Activated naive CD8-positive, alpha-beta T cell treated with anti-CD3 and anti-CD28 coated beads, Interleukin-2, amount 10 ng/mL, durations not matched to agents 7 days and 5 days (primary cell): Measurements from ENCODE around the gene ZNF317. TPM values are rescaled to one million over a fixed set of nuclear protein-coding genes. Genes with fewer than 3 reads are reported as not detected.
A peak's percentile ranks its signal among the peaks of the same experiment; 100 is the strongest.

Experiments used
- ATAC-seq: fragments of 150-1000 bp; cut with Tn5 transposase; one replicate; pipeline ENCODE4 v1.10.0; 2021; ENCODE audit warnings: low read depth, moderate library complexity
- POLR2A ChIA-PET: fragments of 350-600 bp; sonication (Branson Sonifier 250); formaldehyde crosslinking; loops from one replicate; lab custom pipeline; 2021; ENCODE audit warnings: antibody characterized with exemption; lab: Charles Lee
- DNase-seq: peaks from one replicate; pipeline ENCODE4 v3.0.0; 2021
- H3K27ac Mint-ChIP-seq: one replicate; pipeline ENCODE4 v1.8.0; 2022; ENCODE audit warnings: mild to moderate bottlenecking, mixed read lengths
- H3K27me3 Mint-ChIP-seq: one replicate; pipeline ENCODE4 v1.8.0; 2022; ENCODE audit warnings: mild to moderate bottlenecking, moderate library complexity, mixed read lengths
- H3K36me3 Mint-ChIP-seq: one replicate; pipeline ENCODE4 v1.8.0; 2021; ENCODE audit warnings: mild to moderate bottlenecking, mixed read lengths
- H3K4me1 Mint-ChIP-seq: one replicate; pipeline ENCODE4 v1.8.0; 2021; ENCODE audit warnings: mixed read lengths
- H3K4me3 Mint-ChIP-seq: one replicate; pipeline ENCODE4 v1.8.0; 2022; ENCODE audit warnings: mild to moderate bottlenecking, moderate library complexity, mixed read lengths
- H3K9me3 Mint-ChIP-seq: one replicate; pipeline ENCODE4 v1.8.0; 2021; ENCODE audit warnings: mixed read lengths
- total RNA-seq, 2 experiments: library from RNA; stranded (reverse); gene quantifications; one replicate each; pipeline ENCODE4 v1.2.3, GENCODE V29; 2021

Gene ZNF317
- total RNA-seq, result 10 to 100 TPM; 49.7 to 50.0 TPM

DNA sequence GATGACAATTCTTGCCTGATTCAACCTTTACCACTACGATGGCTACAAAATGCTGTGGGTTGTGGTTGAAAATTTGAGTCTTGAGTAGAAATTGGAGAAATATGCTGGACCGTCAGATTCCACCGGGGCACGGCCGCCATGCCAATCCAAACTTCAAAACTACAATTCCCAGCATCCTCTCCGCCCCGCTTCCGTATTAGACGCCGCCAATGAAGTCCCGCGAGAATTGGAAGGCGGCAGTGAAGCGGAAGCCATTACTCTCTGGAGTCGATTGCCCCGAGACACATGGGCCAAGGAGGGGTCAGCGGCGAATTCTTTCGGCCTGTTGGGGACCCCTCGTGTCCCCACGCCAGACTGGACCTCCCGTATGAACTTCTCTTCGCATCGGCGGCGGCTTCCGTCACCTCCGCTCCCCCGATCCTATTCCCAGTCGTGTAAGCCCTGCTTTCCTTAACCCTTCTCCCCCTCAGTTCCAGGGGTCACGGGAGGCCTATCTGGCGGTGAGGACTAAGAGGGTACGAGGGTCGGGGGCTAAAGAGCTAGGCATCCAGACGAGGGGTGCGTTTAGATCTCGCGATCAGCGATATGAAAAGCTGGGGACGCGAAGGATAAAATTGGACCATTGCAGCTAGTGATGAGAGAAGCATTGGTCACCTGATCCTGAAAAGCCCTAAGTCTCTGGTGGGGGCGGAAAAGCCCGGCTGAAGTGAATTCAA is at the start of gene ZNF317:
TSS of gene ZNF317 (plus strand) at position 239 of the 716 bp plus-strand sequence. CDS start 15,620 bp downstream, outside the sequence.
- Mint-ChIP-seq H3K36me3 (peaks cover 31% of the 10 kb centered on the region), H3K4me1 (peaks cover 28% of the 10 kb centered on the region), H3K9me3 (peaks cover 9% of the 10 kb centered on the region), H3K4me3 (peak within 1 kb of the TSS; percentile 90), H3K27me3 (no peaks in the 10 kb centered on the region), H3K27ac (peak within 1 kb of the TSS; percentile 96)
- POLR2A ChIA-PET, result interaction anchor here (0.5 to 1.1 kb wide), 2 partner anchors 295 to 443 kb away, joined by 3 to 4 read pairs; partner anchors contain the start of gene ZNF266
- peak; percentile 81 for ATAC-seq
- DNase-seq, result peak; percentile 82

DNA sequence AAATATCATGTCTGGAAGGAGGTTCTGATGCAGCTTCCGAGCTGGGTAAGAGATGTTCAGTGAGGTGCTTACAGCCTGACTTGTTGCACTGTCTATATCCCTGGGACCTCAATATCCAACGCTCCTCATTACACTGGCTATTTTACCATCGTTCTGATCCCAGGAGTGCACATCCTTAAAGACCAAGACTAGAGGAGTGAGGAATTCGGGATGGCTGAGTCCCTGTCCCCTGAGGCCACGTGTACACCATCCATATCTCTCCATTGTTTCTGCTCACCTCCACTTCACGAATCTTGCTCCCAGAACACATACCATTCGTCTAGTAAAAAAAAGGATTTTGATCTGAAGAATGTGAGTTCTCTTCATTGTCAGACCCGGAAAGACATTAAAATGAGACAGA is 32.8 kb upstream of the ZNF317 start, which contains the start of gene OR7G2:
TSS of gene OR7G2 (minus strand) at position 101 of the 400 bp plus-strand sequence. CDS start 4,232 bp downstream, outside the sequence.
- ATAC-seq (no peak), DNase-seq (no peak)
- no peaks in the 10 kb centered on the region for H3K9me3 Mint-ChIP-seq
- no peaks in the 10 kb centered on the region for H3K4me1 Mint-ChIP-seq
- peaks cover 2% of the 10 kb centered on the region for H3K27me3 Mint-ChIP-seq
- no peaks in the 10 kb centered on the region for H3K36me3 Mint-ChIP-seq
- no peak within 1 kb of the TSS for H3K27ac Mint-ChIP-seq
- H3K4me3 Mint-ChIP-seq, result no peak within 1 kb of the TSS
- POLR2A ChIA-PET, result no interaction called here

DNA sequence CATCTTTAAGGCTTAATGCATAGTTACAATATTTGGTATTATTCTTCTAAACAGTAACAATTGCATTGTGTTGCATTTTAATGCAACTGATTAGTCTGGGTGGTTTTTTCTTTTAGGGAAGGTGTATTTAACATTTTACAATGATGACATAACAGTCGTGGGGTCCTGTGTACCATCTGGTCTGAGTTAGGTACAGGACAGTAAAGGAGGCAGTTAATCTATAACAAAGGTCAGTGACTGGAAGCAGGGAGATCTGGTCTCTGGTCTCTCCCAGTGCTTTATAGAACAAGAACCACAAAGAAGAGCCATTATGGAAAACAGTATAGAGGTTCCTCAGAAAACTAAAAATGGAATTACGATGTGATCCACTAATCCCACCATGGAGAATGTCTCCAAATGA is 30.2 kb upstream of the ZNF317 start:
- DNase-seq (no peak), ATAC-seq (no peak)
- no peak overlapping the region for H3K4me3 Mint-ChIP-seq
- peaks cover 2% of the 10 kb centered on the region for H3K27me3 Mint-ChIP-seq
- no peak overlapping the region for H3K27ac Mint-ChIP-seq
- POLR2A ChIA-PET, result no interaction called here
- H3K36me3 Mint-ChIP-seq, result no peaks in the 10 kb centered on the region
- no peaks in the 10 kb centered on the region for H3K4me1 Mint-ChIP-seq
- no peaks in the 10 kb centered on the region for H3K9me3 Mint-ChIP-seq

DNA sequence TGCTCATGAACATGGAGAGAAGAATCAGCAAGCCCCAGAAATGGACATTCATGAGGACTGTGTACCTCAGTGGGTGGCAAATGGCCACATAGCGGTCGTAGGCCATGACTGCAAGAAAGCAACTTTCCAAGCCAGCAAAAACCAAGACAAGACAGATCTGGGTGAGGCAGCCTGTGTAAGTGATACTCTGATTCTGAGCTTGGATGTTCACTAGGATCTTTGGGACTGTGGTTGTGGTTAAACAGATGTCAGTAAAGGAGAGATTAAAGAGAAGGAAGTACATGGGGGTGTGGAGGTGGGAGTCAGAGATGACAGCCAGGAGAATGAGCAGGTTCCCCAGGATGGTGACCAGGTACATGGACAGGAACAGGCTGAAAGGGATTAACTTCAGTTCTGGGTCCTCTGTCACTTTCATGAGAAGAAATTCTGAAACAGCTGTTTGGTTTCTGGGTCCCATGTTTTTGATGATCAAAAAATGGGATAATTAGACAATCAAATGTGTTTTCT is 24.8 kb upstream of the ZNF317 start, which contains the start of gene OR7G1:
TSS of gene OR7G1 (minus strand) at position 457 of the 507 bp plus-strand sequence. CDS start at position 457, 0 bp downstream.
- POLR2A ChIA-PET, result no interaction called here
- ATAC-seq, result no peak
- Mint-ChIP-seq H3K4me1 (no peaks in the 10 kb centered on the region), H3K27me3 (peaks cover 7% of the 10 kb centered on the region), H3K4me3 (no peak within 1 kb of the TSS), H3K36me3 (no peaks in the 10 kb centered on the region), H3K27ac (no peak within 1 kb of the TSS), H3K9me3 (no peaks in the 10 kb centered on the region)
- no peak for DNase-seq

DNA sequence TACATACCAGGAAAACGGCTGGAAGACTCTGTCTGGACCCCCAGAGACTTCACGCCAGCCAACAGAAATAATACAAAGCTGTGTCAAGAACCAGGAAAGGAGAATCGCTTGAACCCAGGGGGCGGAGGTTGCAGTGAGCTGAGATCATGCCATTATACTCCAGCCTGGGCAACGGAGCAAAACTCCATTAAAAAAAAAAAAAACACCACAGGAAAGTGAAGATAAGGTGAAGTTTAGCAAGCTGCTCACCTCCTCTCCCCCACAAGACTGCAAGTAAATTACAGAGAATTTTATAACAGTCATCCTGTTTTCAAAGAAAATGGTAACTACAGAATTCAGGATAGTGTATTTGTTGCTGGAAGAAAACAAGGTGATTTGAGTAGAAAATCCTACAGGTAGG is 23.6 kb upstream of the ZNF317 start:
- no peaks in the 10 kb centered on the region for H3K36me3 Mint-ChIP-seq
- no peak overlapping the region for H3K4me3 Mint-ChIP-seq
- no peak overlapping the region for H3K27ac Mint-ChIP-seq
- peaks cover 8% of the 10 kb centered on the region for H3K27me3 Mint-ChIP-seq
- ATAC-seq (no peak), DNase-seq (no peak)
- H3K4me1 Mint-ChIP-seq, result no peaks in the 10 kb centered on the region
- no peaks in the 10 kb centered on the region for H3K9me3 Mint-ChIP-seq
- POLR2A ChIA-PET, result no interaction called here

DNA sequence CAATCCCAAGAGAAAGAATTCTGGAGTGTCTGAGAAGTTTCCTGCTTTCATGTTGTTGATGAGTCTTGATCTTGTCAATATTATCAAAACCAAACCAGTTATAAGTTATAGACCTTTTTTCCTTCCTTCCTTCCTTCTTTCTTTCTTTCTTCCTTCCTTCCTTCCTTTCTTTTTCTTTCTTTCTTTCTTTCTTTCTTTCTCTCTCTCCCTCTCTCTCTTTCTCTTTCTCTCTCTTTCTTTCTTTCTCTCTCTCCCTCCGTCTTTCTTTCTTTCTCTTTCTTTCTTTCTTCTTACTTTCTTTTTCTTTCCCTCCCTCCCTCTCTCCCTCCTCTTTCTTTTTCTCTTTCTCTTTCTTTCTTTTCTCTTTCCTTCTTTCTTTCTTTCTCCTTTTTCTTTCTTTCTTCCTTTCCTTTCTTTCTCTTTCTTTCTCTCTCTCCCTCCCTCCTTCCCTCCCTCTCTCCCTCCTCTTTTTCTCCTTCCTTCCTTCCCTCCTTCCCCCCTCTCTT is 13.2 kb upstream of the ZNF317 start, which contains the start of gene OR7G3:
TSS of gene OR7G3 (minus strand) at position 51 of the 506 bp plus-strand sequence. CDS start at position 51, 0 bp downstream.
- no peaks in the 10 kb centered on the region for H3K36me3 Mint-ChIP-seq
- peaks cover 11% of the 10 kb centered on the region for H3K4me1 Mint-ChIP-seq
- H3K9me3 Mint-ChIP-seq, result no peaks in the 10 kb centered on the region
- H3K27me3 Mint-ChIP-seq, result peaks cover 8% of the 10 kb centered on the region
- ATAC-seq, result no peak
- no peak for DNase-seq
- H3K4me3 Mint-ChIP-seq, result no peak within 1 kb of the TSS
- POLR2A ChIA-PET, result no interaction called here
- H3K27ac Mint-ChIP-seq, result no peak within 1 kb of the TSS

DNA sequence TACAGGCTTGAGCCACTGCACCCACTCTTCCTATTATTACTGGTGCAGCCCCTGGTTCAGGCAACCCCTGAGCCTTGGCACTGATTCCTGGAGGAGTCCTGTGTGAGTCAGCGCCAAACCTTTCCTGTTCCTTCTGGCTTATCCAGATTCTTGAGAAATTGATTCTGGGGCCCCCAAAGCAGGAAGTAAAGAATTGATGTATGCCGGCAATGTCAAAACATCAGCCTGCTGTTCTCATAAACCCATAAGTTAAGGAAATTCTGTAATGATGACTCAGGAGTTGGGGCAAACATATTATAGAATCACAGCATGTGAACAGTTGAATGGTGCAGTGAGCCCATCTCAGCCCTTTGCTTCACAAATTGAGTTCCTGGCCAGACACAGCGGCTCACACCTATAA is 12.0 kb upstream of the ZNF317 start:
- no peak for DNase-seq
- POLR2A ChIA-PET, result no interaction called here
- Mint-ChIP-seq H3K4me1 (peaks cover 11% of the 10 kb centered on the region), H3K27ac (no peak overlapping the region), H3K4me3 (no peak overlapping the region), H3K36me3 (no peaks in the 10 kb centered on the region), H3K9me3 (no peaks in the 10 kb centered on the region), H3K27me3 (peaks cover 8% of the 10 kb centered on the region)
- no peak for ATAC-seq

DNA sequence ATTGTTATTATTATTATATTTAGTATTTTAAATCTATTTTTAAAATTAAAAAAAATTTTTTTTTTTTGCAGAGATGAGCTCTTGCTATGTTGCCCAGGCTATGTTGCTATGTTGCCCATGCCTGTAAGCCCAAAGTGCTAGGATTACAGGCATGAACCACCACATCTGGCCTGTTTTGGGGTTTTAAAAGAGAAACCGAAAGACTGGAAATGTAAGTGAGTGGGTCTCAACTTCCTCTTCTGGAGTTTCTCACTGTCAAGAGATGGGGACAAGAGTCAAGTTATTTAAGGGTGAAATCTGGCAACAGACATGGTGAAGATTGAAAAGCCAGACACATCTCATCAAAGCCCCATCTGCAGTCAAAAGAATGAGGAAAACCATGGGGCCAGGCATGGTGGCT is 9.2 kb upstream of the ZNF317 start:
- POLR2A ChIA-PET, result interaction anchor here (0.6 kb wide), 1 partner anchor 37 kb away, joined by 7 read pairs; no protein-coding TSS in a partner anchor
- Mint-ChIP-seq H3K4me1 (peaks cover 11% of the 10 kb centered on the region), H3K36me3 (no peaks in the 10 kb centered on the region), H3K4me3 (peak overlapping the region; percentile 25), H3K9me3 (no peaks in the 10 kb centered on the region), H3K27me3 (peaks cover 8% of the 10 kb centered on the region), H3K27ac (peak overlapping the region; percentile 76)
- ATAC-seq, result peak; percentile 68
- DNase-seq, result no peak

DNA sequence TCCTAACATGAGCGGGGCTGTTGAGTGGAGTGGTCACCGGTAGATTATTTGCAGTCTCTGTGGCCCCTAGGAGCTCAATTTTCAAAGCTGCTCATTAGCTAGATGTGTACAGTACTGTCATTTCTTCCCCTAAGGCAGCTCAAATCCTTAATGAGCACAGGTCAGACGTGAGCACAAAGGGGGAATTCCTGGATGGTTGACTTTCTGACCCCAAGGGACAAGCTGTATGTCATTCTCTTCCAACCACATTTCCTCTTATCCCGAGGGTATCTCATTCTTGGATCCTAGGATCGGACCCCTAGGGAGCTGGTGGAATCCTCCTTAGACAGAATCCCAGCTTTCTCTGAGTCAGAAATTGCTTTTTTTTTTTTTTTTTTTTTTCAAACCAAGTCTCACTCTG is 7.8 kb upstream of the ZNF317 start:
- peaks cover 14% of the 10 kb centered on the region for H3K4me1 Mint-ChIP-seq
- H3K4me3 Mint-ChIP-seq, result no peak overlapping the region
- H3K9me3 Mint-ChIP-seq, result no peaks in the 10 kb centered on the region
- H3K27me3 Mint-ChIP-seq, result peaks cover under 1% of the 10 kb centered on the region
- H3K36me3 Mint-ChIP-seq, result no peaks in the 10 kb centered on the region
- no peak for DNase-seq
- no peak for ATAC-seq
- H3K27ac Mint-ChIP-seq, result no peak overlapping the region
- POLR2A ChIA-PET, result interaction anchor here (0.6 kb wide), 1 partner anchor 151 kb away, joined by 3 read pairs; no protein-coding TSS in a partner anchor

DNA sequence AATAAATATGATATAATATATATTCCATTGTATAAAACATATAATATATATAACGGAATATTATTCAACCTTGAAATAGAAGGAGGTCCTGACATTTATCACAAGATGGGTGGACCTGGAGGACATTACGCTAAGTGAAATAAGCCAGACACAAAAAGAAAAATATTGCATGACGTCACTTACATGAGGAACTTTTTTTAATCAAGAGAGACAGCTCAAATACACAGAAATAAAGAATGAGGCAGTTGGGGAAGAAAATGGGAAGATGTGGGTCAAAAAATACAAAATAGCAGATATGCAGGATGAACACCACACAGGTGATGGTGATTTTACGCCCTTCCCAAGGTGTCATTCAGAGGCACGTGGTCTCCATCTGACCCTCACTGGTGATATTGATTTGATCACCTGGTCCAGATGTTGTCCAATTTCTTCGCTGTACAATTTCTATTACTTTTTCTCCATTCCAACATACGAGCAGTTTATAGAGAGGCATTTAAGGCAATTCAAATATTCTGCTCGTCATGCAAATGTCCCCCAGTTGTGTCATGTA is 513 bp upstream of the ZNF317 start:
- POLR2A ChIA-PET, result no interaction called here
- ATAC-seq (peak; percentile 8), DNase-seq (no peak)
- Mint-ChIP-seq H3K36me3 (peaks cover 25% of the 10 kb centered on the region), H3K4me1 (peaks cover 26% of the 10 kb centered on the region), H3K4me3 (peak overlapping the region; percentile 90), H3K9me3 (peaks cover 6% of the 10 kb centered on the region), H3K27ac (peak overlapping the region; percentile 96), H3K27me3 (no peaks in the 10 kb centered on the region)

DNA sequence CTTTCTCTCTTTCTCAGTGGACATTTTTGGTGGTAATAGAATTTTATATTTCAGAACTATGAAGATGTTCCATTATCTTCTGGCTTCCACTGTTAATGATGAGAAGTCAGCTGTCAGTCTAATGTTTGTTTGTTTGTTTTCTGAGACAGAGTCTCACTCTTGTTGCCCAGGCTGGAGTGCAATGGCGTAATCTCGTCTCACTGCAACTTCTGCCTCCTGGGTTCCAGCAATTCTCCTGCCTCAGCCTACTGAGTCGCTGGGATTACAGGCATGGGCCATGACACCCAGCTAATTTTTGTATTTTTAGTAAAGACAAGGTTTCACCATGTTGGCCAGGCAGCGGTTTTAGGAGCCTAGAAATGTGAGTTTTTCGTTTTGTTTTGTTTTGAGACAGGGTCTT is 4.7 kb downstream of the ZNF317 start:
- H3K4me1 Mint-ChIP-seq, result peaks cover 22% of the 10 kb centered on the region
- no peak for ATAC-seq
- DNase-seq, result no peak
- no peaks in the 10 kb centered on the region for H3K27me3 Mint-ChIP-seq
- H3K4me3 Mint-ChIP-seq, result no peak overlapping the region
- H3K36me3 Mint-ChIP-seq, result peaks cover 73% of the 10 kb centered on the region
- H3K9me3 Mint-ChIP-seq, result peaks cover 35% of the 10 kb centered on the region
- POLR2A ChIA-PET, result no interaction called here
- no peak overlapping the region for H3K27ac Mint-ChIP-seq

DNA sequence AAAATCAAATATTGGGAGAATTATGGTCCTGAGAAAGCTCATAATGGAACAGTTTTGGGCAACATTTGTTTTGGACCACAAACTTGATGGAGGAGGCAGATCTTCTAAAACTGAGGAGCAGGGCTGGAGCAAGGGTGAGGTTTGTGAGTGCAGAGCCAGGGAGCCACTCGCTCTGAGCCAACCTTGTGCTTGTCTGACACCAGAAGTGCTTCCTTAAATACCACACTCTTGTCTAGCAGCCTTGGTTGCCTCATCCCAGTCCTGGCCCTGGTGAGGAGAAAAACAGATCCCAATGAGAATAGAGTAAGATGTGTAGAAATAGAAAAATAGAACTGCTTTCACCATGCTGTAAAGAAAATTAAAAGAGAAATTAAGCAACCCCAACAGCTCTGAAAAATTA is 6.7 kb downstream of the ZNF317 start:
- H3K9me3 Mint-ChIP-seq, result peaks cover 45% of the 10 kb centered on the region
- peaks cover 88% of the 10 kb centered on the region for H3K36me3 Mint-ChIP-seq
- H3K4me1 Mint-ChIP-seq, result peaks cover 12% of the 10 kb centered on the region
- ATAC-seq (no peak), DNase-seq (no peak)
- POLR2A ChIA-PET, result no interaction called here
- no peak overlapping the region for H3K4me3 Mint-ChIP-seq
- H3K27me3 Mint-ChIP-seq, result no peaks in the 10 kb centered on the region
- no peak overlapping the region for H3K27ac Mint-ChIP-seq

DNA sequence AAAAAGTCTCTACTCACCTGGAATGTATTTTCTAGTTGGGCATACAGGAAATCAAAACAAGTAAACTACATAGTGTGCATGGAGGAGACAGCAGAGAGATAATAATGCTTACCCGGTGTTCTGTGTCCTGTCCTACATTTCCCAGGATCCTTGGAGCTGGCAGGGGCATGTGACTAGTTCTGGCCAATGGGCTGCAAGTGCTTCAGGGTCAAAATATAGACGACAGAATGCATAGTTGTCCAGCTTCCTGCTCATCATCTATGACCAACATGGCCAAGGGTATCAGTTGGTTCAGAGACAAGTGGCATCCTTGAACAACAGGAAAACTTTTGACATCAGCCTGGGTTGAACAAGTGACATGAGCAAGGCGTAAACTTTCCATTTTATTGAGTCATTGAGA is 8.5 kb downstream of the ZNF317 start:
- no peaks in the 10 kb centered on the region for H3K27me3 Mint-ChIP-seq
- POLR2A ChIA-PET, result no interaction called here
- ATAC-seq (no peak), DNase-seq (no peak)
- peaks cover 92% of the 10 kb centered on the region for H3K36me3 Mint-ChIP-seq
- H3K4me3 Mint-ChIP-seq, result no peak overlapping the region
- peaks cover 5% of the 10 kb centered on the region for H3K4me1 Mint-ChIP-seq
- H3K27ac Mint-ChIP-seq, result no peak overlapping the region
- H3K9me3 Mint-ChIP-seq, result peaks cover 50% of the 10 kb centered on the region
